Activated gamma-delta T cell treated with anti-CD3 and anti-CD28 coated beads, Interleukin-2, amount 50 U/mL, for 16 hours (primary cell): ENCODE measurements around the gene ZFP36.

ENCODE experiments used
- DNase-seq: peaks from one replicate; pipeline ENCODE4 v3.0.0-alpha.2; 2020; ENCODE audit warnings: low read depth

The ZFP36 gene

DNA sequence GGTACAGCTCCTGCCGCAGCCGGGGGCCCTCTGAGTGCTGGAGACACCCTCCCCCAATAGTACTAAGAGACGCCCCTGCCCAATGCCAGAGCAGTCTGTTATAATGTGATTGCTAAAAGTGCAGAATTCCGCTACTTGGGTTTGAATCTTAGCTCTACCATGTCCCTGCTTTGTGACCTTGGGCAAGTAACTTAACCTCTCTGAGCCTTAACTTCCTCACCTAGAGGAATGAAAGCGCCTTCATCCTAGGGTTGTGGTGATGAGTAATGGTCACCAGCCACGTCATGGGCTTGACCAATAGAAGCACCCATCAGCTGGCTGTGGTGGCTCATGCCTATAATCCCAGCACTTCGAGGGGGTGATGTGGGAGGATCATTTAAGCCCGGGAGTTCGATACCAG is 12.4 kb downstream of the ZFP36 start:
- no peak for DNase-seq

DNA sequence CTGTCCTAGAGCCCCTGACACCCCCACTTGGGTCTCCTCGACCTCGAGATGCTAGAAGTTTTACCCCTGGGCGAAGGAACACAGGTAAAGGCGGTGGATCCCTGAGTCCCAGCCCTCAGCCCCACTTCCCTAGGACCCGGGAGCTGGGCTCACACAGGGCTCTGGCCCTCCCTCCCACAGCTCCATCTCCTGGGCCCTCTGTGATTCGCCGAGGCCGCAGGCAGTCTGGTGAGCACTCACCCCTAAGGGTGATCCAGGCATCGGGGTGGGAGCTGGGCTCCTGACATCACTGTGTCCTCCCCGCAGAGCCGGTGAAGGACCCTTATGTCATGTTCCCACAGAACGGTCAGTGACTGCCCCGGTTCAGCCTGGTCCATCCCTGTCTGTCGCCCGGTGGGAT is 14.1 kb downstream of the ZFP36 start:
- DNase-seq = no peak

DNA sequence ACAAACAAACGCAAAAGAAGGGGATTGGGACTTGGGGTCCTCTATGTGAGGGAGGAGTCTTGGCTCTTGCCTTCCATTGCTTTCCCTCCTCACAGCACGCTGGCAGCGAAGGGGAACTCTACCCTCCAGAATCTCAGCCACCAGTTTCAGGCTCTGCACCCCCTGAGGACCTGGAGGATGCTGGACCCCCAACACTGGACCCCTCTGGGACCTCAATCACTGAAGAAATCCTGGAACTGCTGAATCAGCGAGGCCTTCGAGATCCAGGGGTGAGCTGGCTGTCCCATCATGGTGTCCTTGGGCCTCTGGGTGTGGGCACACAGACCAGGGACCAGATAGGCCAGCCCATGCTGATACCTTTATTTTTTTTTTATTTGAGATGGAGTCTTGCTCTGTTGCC is 15.4 kb downstream of the ZFP36 start:
- no peak for DNase-seq

DNA sequence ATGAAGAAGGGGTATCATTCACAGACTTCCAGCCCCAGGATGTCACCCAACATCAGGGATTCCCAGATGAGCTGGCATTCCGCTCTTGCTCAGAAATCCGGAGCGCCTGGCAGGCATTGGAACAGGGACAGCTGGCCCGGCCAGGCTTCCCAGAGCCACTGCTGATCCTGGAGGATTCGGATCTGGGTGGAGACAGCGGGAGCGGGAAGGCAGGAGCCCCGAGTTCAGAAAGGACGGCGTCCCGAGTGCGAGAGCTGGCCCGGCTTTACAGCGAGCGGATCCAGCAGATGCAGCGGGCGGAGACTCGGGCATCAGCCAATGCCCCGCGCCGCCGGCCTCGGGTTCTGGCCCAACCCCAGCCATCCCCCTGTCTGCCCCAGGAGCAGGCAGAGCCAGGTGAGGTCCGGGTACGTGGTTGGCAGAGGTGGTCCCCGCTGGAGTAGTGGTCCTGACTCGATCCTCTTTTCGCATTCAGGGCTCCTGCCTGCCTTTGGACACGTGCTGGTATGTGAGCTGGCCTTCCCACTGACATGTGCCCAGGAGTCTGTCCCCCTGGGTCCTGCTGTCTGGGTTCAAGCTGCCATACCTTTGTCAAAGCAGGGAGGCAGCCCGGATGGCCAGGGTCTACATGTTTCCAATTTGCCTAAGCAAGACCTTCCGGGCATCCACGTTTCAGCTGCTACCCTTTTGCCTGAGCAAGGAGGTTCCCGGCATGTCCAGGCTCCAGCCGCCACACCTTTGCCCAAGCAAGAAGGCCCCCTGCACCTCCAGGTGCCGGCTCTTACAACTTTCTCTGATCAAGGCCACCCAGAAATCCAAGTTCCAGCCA is 16.8 kb downstream of the ZFP36 start:
- DNase-seq = no peak

DNA sequence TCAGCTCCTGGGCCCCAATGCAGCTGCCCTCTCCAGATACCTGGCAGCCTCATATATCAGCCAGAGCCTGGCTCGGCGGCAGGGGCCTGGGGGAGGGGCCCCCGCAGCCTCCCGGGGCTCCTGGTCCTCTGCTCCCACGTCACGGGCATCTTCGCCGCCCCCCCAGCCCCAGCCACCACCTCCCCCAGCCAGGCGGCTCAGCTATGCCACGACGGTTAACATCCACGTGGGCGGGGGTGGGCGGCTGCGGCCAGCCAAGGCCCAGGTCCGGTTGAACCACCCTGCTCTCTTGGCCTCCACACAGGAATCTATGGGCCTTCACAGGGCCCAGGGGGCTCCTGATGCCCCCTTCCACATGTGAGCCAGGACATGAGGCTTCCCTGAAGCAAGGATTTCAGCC is 18.3 kb downstream of the ZFP36 start:
- no peak for DNase-seq

DNA sequence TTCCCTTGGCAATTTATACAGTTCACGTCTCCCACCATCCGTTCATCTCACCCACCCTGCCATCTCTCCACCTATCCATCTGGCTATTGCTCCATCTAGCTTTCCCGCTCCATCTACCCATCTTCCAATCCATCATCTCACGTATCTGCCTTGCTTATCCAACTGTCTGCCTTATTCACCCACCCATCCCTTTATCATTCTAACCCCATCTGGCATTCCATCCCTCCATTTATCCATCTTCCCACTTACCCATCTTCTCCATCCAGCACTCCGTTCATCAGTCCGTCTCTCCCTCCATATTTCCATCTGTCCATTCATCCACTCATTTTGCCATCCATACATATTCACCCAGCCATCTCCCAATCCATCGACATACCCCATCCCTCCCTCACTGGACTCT is 19.1 kb downstream of the ZFP36 start:
- no peak for DNase-seq

DNA sequence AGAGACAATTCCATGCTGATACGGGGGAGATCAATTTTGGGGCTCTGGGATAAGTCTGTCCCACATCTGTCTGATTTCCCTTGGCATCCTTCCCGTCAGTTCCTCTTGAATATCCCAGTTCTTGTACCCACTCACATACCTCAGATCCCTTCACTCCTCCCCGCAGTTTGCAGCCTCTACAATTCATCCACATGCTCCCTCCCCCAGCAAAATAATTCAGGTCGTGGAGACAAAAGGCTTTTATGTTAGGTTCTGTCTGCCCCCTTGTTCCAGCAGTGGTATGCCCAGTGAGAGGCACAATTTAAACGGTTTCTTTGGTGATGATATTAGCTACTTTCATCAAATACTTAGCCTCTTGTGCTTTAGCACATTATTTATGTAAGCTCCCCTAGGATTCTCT is 19.5 kb downstream of the ZFP36 start:
- DNase-seq = no peak

DNA sequence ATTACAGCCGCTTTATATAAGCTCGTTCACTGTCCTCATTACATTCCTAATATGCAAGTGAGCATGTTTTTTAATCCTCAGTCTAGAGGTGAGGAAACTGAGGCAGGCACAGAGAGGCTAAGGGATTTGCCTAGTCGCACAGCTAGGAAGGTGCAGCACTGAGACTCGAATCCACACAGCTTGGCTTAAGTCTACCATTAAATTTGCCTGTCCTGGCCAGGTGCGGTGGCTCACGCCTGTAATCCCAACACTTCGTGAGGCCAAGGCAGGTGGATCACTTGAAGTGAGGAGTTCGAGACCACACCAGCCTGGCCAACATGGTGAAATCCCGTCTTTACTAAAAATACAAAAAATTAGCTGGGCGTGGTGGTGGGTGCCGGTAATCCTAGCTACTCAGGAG is 21.1 kb downstream of the ZFP36 start:
- no peak for DNase-seq

DNA sequence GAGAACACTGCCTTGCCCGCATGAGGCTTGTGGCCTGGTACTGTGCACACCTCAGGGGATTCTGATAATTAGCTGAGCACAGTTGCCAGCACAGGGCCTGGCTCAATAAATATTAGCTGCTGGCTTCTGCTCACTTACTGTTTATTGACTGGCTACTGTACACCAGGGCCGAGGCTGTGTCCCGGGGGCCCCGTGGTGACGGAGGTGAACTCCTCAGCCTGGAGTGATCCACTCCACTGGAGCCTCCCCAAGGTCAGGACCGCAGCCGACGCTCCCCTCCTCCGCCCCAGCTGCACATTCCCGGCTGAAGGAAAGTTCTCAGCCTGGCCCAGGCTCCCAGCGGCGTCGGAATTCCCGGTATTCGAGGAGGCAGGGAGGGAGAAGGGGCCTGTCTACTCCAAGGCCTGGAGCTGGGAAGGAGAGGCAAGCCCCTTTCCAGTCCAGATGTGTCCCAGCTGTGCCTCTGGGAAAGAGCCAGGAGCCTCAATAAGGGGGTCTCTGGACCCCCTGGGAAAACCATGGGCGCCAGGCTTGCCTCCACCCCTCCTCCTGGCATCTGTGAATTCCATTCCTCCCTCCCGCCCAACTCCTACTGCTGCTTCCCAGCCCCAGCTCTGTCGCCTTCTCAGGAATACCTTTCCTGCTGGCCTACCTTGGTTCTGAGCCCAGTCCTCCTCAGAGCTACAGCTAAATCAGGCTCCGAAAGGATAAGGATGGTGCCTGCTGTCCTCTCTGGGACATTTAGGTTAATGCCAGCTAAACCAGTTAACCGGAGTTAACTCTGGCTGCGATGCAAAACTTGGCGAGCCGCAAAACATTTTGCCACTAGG is 21.9 kb downstream of the ZFP36 start:
- DNase-seq = no peak

DNA sequence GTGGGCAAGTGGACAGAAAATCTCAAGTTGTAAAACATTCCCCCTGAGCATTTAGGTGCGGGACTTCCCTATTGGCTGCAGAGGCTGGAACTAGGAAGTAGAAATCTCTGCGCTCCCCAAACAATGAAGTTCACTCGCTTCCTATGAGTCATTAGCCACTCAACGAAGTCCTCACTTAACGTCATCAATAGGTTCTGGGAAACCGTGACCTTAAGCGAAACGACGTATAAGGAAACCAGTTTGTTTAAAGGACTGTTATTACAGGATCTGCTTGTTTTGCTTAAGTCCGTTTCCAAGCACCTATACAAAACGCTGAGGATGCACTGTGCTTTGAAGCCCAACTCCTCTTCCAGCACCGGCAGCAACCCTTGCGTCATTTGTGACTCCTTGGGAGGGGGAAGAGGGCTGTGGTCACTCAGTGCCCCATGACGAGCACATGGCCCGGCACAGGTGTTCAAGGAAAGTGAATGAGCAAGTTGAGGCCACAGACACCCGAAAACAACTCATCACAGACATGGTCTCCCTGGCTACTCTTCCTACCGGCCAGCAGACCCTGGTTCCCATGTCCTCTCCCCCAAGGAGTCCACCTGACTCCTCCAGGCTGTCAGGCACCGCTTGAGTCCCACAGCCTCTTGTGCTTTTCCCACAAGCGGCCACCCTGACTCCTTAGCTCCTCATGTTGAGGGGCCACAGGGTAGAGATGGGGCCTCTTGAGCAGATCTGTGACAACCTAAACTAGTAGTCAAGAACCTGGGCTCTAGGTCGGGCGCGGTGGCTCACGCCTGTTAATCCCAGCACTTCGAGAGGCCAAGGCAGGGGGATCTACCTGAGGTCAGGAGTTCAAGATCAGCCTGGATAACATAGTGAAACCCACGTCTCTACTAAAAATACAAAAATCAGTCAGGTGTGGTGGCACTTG is 24.3 kb downstream of the ZFP36 start:
- DNase-seq = no peak

DNA sequence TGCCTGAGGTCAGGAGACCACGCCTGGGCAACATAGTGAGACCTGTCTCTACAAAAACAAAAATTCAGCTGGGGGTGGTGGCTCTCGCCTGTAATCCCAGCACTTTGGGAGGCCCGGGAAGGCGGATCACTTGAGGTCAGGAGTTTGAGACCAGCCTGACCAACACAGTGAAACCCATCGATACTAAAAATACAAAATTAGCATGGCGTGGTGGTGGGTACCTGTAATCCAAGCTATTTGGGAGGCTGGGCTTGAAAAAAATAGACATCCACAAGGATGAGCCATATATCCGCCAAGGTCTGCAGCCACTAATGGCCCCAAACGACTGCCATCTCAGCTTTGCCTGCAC is 26.0 kb downstream of the ZFP36 start:
- no peak for DNase-seq

DNA sequence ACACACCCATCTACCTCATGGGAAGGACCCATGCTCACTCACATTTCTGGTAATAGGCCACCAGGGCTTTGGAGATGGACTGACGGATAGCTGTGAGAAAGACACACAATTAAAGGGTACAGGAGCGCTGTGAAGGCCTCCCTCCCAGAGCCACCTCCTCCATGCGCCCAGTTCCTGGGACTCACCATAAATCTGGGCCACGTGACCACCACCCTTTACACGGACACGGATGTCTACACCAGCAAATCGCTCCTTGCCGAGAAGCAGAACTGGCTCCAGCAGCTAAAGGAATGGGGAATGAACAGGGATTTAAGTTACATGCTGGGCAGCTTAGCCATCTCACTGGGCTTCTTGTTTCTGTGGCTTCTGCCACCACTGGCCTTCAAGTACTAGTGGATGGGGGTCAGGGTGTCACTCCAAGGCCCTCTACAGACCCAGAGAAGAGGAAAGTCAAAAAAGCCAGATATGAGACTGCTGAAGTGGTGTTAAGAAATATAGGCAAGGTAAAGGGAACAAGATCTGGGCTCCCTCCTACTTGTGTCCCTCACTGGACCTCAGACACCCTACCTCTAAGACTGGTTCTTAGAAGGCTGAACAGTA is 26.9 kb downstream of the ZFP36 start:
- no peak for DNase-seq

DNA sequence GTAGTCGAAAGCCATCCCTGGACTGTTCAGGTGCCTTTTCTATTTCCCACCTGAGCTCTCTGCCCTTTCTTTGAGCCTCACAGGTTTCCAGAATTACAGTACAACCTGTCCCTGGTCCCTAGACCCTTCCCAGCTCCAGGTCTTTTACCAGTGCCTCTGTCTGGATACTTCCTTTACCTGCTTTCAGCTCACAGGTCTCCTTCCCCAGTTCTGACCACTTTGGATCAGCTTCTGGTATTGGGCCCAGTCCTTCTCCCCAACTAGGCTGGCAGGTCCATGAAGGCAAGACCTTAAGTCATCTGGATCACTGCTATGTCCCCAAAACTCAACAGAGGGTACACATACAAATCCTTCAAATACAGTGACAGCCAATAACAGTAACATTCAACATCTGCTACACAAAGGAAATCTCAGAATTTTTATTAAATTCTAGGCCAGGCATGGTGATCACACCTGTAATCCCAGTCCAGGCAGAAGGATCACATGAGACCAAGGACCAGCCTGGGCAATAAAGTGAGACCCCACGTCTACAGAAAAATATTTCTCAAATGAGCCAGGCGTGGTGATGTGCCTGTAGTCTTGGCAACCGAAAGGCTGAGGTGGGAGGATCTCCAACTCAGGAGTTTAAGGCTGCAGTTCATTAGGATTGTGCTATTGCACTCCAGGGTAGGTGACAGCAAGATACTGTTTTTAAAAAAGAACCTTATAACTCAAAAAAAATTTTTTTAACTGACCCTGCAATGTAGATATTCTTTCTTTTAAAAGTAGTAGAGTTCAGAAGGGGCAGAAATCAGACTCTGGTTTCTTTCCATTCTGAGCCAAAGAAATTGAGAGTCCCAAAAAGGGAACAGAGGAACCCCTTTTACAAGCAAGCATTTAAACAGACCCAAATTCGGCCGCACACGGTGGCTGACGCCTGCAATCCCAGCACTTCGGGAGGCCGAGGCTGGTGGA is 27.8 kb downstream of the ZFP36 start:
- no peak for DNase-seq

DNA sequence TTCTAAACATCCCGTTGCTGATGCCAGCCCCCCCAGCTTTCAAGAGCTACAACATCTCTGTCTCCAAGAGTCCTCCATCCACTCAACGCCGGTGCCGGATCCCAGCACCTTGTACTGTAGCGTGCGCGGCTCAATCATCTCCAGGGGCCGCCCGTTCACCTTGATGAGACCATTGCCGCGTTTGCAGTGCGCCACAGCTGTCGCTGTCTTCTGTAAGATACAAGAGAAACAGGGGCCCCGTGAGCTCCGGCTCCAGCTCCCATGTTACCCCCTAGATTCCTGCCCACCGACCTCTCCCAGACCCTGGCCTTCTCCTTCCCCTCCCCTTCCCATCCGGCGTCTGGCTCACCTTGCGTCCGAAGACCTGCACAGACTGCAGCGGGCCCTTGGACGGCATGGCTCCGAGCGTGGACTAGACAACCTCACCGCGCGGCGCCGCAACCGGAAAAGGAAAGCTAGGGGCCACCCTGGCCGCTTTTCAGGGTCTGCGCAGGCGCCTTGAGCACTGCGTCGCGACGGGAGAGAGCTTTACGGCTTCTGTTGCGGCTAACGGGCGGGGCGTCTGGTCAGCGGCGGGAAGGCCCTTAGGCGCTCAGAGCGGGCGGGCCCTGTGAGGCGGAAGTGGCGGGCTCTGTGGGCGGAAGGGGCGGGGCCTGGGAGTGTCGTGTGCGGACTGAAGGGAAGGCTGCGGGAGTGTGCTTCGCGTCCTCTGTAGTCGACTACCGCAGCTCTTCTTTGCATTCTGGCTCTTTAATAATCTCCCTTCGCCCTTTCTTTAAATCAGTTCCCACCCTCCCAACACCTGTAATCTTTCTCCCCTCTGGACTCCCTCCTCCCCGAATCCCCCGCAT is 29.1 kb downstream of the ZFP36 start, which contains the start of gene RPS16:
TSS of gene RPS16 (minus strand) at position 451 of the 851 bp plus-strand sequence. CDS start at position 397, 54 bp downstream.
- peak; percentile 99 for DNase-seq

DNA sequence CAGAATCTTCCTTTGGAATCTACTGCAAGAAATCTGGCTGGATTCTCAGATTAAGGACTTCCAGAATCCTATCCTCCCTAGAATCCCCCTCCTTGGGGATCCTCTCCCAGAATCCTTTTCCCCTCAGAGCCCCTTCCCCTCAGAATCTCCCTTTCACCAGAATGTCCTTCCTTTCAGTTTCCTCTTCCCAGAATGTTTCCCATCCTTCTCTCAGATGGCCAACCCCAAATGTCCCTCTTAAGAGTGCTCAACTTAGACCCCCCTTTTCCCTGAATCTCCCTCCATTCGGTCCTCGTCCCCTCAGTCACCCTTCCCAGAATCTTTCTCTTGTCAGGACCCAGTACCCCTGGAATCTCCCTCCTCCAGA is 29.7 kb downstream of the ZFP36 start:
- DNase-seq = no peak

DNA sequence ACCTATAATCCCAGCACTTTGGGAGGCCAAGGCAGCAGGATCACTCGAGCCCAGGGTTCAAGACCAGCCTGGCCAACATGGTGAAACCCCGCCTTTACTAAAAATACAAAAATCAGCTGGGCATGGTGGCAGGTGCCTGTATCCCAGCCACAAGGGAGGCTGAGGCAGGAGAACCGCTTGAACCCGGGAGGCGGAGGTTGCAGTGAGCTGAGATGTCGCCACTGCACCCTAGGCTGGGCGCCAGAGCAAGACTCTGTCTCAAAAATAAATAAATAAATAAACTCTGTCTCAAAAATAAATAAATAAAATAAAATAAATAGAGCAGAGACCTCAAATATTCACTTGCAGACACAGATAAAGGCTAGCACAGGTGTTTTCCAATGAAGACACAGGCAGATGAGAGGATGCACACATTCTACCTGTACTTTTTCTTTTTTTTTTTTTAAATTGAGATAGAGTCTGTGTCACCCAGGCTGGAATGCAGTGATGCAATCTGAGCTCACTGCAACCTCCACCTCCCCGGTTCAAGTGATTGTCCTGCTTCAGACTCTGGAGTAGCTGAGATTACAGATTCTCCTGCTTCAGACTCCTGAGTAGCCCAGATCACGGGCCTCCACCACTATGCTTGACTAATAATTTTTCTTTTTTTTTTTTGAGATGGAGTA is 31.8 kb downstream of the ZFP36 start:
- DNase-seq = no peak

DNA sequence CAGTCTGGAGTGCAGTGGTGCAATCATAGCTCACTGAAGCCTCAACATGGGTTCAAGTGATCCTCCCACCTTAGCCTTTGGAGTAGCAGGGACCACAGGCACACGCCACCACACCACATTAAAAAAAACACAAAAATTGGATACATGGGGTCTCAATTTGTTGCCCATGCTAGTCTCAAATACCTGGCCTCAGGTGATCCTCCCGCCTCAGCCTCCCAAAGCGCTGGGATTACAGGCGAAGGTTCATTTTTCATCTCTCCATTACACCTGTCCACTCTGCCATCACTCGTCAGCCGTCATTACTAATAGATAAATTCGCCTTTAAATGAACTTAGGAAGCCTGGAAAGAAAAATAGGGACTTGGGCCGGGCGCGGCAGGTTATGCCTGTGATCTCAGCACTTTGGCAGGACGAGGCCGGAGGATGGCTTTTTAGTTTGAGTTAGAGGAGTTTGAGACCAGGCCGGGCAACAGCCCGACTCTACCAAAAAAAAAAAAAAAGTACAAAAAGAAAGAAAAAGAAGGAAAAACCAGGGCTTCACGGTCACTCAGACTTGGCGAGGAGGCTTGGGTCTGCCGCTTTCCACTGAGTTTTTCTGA is 38.0 kb downstream of the ZFP36 start:
- no peak for DNase-seq

DNA sequence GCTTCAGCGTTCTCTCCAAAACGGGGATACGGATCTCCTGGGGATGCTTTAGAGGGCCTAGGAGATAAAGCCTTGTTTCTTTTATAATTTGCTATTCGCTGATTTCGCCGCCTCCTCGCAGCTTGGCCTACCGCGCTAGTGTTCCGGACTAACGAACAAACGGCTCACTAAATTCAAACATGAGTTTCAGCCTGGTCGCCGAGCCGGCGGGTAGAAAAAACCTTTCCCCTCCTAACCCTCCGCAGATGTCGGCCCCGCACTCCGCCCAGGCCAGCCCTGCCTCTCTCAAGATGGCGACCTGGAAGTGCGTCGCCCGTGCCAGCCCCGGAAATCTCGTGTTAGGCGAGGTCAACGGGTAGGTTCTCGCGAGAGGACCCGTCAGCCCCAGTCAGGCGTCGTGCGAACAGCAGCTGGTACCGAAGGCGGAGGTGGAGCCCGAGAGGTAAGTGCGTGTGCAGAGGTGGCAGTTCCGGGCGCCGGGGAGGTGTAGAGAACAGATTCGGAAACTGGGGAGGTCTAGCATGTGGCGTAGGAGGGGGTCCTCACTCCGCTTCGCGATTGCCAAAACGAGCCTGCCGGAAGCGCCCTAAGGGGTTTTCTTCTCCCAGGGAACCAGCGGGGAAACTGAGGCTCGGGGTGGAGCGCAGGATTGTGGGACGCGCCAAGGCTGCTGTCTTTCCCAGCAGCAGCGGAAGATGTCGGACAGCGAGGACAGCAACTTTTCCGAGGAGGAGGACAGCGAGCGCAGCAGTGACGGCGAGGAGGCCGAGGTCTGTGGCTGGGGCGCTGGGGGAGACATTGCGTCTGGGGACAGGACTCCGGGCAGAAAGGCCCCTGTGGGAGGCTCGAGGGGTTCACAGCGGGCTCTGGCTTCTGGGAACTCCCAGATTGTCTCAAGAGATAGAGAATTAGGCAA is 38.8 kb downstream of the ZFP36 start, which contains the start of gene SUPT5H:
TSS of gene SUPT5H (plus strand) at position 387 of the 916 bp plus-strand sequence. CDS start at position 696, 309 bp downstream.
- peak; percentile 95 for DNase-seq
